ENCODE results near the gene ZFP57.

Gene ZFP57

DNA sequence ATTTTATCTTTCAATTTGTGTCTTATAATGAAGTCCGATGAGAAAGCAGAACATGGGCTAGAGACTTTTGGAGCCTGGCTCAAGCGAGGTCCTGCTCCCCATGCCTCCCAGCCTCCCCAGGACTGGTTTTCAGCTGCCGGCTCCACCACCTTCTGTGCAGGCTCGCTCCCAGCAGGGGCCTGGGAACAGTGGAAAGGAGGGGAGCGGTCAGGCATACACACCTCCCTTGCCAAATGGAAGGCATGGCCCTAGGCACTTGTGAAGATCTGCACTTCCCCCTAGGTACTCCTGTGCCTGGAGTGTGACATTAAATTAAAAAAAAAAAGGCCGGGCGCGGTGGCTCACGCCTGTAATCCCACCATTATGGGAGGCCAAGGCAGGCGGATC is 28.8 kb downstream of the ZFP57 start:
- DNase-seq: no peak

DNA sequence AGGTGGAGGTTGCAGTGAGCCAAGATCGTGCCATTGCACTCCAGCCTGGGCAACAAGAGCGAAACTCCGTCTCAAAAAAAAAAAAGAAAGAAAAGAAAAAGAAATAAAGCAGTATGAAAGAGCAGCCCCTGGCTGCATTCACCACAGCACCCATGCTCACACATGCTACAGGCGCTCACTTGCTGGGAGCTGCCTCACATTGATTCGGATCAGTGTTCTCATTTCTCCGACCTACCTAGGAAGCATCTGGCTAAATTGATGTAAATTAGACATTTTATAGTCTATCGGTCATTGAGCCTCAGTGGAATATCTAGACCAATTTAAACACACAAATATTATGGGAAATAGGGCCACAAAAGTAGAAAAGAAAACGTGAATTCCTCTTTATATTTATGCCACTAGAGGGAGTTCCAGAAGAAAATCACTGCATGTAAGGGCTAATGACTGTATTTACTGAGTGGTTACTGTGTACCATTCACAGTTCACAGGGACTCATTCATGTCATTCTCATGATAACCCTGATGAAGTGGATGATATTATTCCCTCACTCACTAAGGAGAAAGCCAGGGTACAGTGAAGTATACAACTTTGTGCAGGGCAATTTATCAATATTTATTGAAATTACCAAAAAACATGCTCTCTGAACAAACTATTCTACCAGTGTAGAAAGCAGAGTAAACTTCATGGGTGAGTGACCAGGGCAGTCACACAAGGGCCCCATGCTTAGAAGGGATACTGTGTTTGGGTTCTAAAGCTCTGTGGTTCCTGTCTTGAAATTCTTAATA is 29.3 kb downstream of the ZFP57 start:
- peak; percentile 44 for DNase-seq

DNA sequence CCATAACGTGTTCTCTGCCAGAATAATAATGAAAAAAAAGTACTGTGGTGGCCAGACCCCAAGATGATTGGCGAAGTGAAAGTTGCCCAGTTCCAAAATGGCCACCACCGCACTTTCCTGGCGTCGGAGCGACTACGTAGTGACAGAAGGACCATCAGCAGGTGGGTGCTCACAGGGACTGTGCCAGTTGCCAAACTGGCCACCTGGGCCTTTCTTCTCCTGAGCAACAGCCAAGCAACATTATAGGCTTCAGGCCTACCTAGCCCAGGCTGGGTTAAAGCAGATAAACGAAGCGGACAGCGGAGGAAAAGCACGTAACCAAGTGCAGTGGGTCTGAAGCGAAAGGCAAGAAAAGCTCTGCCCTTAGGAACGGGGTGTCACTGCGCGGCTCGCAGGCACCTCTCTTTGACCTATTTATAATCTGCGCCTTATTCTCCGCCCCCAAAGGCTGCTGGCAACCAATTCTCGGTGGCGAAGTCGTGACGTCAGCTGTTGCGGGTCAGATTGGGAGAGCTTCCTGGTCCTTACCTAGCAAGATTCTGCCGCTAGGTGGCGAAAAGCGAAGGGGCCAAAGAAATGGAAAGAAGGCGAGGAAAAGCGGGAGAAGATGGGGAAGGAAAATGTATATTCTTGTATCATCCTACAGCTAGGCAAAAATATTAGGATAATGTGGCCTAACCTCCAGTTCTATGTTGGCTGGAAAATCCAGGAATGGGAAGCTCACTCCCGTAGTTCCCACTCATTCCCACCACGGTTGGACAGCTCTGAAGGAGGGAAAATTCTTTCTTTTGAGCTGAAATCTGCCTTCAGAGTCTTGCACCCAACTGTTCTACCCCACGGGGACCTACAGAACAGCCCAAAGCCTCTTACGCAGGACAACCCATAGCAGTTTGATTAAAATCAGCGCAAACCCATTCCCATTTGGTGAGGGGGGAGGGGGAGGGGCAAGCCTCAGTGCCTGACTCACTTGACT is 31.0 kb downstream of the ZFP57 start:
- peak; percentile 97 for DNase-seq

DNA sequence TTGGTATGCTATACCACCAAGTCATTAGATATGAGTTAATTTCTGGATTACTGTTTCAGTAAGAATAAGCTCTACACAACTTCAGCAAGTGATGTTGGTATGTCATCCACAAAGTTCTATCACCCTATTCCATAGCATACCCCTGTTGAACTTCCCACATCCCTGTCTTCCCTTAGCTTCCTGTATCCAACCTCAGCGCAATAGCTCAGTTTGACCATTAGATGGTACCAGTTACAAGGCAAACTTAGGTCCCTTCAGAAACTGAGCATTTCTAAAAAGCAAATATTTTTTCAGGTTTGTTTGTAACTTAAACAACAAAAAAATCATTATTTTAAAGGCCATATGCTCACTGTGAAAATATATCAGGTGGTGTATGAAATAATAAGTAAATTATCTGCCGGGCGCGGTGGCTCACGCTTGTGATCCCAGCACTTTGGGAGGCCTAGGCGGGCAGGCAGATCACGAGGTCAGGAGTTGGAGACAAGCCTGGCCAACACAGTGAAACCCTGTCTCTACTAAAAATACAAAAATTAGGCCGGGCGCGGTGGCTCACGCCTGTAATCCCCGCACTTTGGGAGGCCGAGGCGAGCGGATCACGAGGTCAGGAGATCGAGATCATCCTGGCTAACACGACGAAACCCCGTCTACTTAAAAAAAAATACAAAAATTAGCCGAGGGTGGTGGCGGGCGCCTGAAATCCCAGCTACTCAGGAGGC is 32.9 kb downstream of the ZFP57 start:
- DNase-seq: peak; percentile 44

DNA sequence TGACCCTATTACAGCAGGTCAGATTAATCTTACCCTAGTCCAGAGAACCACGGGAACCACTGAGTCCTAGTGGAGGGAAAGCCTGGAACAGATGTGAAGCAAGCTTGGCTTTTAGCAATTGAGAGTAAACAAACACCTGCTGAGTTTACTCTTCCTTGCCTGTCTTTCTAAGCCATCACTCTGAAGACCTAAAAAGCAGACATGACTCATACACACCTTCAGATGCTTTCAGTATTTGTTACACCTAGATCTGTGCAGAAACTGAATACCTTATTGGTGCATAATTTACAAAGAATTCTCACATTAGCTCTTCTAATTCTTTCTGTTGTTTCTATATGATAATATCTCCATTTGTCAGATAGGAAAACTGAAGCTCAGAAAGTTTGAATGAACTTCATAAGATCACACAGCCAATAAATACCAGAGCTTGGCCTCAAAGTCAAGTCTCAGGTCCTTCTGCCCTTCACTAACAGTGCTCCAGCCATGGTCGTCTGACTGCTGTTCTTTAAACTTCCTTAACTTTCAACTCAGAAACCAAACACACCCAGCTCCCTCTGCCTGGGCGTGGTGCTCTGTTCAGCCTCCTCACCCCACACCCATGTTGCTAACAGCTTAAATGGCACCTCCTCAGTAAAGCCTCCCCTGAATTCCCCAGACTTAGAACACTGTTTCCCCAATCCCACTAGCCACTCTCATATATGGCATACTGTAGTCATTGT is 39.4 kb downstream of the ZFP57 start:
- DNase-seq: no peak

DNA sequence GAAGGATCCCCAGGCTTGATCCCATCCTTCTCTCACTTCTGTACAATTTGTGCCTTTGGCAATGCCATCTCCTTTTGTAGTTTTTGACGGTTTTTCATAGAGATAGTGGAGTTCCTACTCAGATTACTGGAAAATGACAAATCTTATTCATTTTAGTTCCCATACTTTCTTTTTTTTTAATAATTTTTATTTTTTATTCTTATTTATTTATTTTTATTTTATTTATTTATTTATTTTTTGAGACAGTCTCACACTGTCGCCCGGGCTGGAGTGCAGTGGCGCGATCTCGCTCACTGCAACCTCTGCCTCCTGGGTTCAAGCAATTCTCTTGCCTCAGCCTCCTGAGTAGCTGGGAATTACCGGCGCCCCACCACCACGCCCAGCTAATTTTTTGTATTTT is 43.7 kb downstream of the ZFP57 start:
- DNase-seq: no peak

DNA sequence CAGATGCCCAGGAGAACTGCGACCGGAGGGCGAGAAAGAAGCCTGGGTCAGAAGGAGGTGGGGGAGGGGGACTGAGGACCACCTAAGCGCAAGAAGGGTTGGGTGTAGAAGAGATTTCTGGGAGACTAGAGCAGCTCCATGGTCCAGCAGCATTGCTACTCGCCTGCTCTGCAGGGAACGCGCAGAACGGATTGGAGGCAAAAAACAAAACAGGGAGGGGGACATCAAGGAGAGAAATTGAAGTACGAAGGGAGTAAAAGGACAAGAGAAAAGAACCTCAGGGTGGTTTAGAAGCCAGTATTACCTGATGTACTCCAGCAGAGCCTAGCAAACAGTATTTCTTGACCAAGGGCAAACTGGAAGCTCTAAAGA is 47.4 kb downstream of the ZFP57 start:
- peak; percentile 70 for DNase-seq

DNA sequence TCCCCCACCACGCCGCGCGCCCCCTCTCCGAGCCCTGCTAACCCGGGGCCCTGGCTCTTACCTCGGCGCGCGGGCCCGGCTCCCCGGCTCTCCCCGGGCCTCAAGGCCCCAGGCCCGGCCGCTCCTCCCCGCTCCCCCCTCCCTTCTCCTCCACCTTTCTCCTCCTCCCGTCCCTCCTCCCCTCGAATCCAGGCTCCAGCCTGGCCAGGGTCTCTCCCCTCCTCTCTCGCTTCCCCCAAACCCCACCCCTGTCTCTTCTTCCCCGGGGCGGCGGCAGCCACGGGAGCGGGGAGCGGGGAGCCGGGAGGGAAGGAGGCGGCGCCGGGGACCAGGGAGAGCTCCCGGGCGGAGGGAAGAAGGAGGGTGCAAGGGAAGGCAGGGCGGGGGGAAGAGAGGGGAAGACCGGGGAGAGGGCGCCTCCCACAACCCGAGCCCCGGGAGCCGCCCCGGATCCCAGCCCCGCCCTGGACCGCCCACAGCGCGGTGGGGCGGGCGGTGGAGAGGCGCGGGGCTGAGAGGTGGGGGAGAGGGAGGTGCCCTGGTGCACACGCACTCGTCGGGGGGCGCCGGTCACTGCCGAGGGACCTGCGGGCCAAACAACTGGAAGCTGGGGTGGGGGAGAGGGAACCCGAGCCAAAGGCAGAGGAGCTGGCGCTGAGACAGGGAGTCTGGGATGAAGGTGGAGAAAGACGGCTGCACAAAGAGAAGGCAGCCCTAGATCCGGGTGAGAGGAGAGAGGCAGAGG is 48.0 kb downstream of the ZFP57 start, which contains the start of gene GABBR1:
Gene GABBR1 (minus strand): TSS at position 395 of the 745 bp plus-strand sequence. CDS start 798 bp downstream, outside the sequence.
- peak; percentile 94 for DNase-seq

DNA sequence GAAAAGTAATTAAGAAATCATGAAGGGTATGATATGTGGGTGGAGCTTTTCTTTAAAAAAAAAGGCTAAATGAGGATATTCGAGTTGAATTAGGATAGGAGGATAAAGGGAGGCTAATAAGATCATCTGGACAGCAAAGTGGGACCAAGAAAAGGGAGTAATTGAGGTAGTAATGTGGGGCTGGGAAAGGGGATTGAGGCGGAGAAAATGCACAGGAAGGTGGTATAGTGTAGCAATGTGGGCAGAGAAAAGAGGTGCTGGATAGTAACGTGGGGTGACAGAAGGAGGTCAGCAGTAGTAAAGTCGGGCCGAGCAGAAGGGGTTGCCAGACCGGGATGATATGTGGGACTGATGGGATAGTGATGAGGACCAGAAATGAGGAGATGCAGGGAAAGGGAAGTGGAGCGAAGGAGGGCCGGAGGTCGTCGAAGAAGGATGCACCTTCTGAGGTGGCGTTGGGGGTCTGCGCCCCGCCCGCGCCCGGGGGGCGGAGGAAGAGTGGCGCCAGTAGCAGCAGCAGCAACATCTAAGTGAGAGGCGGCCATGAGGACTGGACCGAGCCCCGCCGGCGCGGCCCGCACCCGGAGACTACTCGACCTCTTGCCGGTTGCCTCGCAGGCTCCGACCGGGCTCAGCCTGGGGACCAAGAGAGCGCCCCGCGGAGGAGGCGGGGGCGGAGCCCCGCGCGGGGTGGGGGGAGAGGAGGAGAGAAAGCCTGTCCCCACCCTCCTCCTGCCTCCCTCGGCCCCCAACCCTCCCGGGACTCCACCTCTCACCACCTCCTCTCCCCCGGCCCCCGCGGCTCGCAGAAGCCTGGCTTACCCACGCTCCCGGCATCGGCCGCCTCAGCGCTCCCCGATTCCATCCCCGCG is 48.9 kb downstream of the ZFP57 start:
- DNase-seq: peak; percentile 87

DNA sequence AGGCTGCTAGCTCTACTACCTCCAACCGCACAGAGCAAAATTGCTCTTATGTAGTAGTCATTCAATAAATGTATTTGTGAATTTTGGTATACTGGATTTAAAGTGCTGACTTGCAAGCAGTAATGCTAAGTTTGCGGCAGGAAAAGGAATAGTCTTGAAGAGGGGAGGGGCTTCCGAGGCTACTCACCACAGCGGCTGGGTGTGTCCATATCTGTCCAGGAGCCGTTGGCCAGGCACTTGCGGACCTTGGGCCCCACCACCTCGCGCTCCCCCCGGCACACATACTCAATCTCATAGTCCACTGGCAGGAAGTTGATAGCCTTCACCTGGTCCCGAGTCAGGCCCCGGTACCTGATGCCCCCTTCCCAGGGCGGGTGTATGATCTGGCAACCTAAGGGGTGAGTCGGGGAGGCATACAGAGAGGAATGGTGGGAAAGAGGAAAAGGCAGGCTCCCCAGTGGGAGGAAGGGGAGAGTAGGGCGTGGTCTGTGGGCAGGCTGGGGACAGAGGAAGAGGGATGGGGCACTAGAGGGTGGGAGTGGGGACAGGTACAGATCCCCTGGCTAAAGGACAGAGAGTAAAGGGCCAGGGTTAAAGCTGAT is 49.6 kb downstream of the ZFP57 start:
- no peak for DNase-seq

DNA sequence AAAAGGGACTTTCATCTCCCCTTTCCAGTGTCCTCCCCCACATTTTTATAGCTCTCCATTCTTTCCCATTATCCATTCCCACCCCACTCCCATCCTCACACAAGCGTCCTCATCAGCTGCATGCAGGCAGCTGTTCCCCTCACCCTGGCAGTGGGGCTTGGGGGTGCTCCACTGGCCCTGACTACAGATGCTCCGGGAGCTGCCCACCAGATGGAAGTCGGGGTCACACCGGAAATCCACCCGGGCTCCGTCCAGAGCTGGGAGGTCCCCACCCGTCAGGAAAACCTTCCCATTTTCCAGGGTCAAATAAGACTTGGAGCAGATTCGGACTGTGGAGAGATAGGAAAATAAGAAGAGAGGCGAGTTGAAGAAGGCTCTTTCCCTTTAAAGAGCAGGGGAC is 50.6 kb downstream of the ZFP57 start:
- DNase-seq: no peak

DNA sequence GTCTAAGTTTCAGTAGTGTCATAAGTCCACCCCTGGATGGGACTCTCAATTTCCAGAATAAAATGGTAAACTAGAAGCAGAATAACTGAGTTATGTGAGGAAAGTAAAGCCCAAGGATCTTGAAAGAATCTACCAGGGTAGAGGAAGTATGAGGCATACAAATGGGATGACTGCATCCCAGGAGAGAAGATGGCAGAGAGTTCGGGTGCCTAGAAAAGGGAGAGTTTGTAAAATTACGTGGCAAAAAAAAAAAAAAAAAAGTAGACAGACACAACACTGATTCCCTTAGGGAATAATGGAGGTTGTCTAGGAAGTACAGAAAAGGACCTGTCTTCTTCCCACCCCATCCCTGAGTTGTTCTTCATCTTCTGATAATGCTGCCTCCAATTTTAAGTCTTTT is 51.4 kb downstream of the ZFP57 start:
- no peak for DNase-seq

DNA sequence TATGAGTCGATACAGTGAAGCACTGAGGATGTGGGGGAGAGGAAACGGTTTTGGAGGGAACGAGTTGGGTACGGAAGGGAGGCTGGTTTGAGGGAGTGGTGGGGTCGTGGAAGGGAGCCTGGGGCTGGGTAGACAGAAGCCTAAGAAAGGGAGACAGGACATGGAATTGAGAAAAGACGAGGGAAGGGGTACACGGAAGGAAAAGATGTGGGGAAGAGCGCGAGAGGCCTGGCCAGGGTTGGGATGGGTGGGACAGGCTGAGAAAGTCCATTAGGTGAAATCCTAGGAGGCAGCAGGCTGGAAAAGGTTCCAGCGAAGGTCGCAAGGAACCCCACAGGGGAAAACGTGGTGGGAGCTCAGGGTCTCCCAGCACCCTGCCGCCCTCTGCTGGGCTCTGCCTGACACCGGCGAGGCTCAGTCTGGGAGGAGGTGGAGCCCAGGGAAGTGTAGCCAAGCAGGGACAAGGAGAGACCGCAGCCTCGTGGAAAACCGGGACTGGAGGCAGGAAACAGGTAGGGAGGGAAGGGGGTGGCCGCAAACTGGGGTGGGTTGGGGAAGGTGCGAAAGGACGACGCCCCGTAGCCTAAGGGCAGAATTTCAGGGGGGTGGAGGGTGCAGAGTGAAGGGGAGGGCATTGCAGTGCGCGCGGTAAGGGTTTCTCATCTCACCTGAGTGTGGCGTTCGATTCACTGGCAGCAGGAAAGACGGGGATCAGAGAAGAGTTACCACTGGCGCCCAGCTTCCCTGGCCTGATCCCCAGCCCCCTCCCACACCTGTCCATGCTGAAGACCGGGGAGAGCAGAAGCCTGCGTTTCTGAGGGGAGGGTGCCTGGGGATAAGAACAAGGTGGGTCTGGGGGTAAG is 52.3 kb downstream of the ZFP57 start:
- DNase-seq: peak; percentile 89

DNA sequence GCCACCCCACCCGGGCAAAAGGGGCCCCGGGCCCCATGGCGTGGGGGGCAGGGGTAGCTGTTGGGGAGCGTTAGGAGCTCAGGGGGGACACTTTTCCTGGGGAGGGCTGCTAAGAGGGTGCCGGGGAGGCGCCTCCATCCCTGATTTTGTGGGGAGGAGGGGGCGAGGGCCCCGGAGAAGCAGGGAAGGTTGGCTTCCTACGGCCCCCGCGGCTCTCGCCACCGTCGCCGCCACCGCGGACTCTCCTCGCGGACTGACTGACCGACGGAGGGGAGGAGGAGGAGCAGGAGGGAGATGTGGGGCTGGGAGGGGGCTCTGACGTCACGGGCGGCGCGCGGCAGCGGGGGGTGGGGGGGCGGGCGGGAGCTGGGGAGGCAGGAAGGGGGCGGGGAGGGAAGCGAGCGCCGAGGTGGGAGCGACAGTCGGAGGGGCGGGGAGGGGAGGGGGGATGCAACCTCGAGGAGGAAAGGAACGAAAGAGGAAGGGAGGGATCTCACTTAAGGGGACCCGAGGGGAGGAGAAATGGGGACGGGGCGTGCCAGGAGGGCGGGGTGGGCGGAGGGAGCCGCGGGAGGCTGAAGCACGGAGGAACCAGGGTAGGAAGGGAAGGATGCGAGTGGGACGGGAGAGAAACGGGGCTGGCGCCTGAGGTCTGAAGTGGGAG is 53.1 kb downstream of the ZFP57 start:
- peak; percentile 88 for DNase-seq

DNA sequence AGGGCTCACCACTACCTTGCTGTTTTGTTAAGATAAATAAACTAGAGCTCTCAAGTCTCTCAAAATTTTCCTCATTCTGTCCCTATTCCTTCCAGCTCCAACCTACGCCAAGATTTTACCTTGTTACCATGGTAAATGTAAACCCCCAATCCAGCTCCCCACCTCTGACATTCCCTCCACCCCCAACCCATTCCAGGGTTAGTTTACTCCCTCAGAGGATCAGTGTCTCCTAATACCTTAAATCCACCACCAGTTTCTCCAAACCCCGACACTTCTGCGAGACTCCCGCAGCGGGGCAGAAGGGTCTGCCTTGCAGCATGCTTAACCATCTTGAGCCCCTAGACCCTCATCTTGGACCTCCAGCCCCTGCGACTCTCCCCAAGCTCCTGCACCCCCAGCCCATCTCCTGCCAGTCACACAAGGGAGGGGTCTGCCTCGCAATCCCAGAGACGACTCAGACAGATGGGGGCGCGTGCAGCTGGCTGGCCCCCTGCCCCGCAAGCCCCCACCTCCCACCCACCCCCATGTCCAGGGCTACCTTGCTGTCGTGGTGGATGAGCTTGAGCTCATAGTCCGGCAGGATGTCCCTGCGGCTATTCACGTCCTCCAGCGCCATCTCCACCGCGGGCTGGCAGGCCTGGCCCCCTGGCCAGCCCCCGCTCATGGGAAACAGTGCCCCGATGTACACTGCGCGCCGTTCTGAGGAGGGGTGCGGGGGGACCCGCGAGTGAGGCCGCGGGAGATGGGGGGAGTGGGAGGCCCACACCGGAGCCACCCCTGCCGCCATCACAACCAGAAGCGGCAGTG is 53.8 kb downstream of the ZFP57 start:
- DNase-seq: no peak

DNA sequence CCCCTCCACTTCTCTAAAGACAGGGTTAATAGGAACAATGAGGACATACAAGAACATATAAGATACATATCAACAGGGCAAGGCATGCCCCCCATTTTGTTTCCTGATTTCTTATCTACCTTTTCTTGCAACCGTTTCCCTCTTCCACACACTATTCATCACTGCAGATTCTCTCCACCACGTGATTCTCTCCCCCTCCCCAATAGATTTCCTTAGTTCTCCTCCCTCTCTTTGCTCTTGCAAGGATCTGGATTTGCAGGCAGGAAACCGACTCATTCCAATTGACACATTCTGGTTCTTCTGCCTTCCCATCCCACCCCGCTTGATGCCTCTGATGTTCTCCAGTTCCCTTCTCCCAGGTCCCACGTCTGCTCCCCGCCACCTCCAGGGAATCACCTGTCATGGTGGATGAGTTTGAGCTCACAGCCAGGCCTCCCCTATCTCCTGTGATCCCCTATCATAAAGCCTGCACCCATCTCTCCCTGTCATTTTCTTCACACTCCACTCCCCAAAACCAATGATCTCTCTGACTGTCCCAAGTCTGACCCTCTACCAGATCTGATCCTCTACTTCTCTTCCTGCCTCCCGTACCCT is 55.5 kb downstream of the ZFP57 start:
- no peak for DNase-seq

DNA sequence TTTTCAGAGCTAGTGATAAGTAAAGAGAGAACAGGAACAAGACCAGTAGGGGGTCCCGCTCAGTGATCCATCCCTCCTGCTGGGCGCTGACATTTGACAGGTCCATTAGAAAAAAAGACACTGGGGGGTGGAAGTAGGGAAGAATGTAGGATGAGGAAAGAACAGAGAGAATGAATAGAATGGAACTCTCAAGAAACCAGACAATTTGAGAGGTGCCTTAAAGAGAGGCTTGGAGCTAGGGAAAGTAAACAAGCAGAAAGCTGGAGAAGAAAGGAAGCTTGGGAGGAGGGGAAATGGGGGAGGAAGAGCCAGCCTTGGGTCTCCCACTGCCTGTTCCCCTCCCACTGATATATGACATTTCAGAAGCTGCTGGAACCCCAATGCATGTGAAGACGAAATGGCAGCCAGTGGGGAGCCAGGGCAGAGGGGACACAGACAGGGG is 56.4 kb downstream of the ZFP57 start:
- DNase-seq: peak; percentile 86

Data from NCI-H146 (cell line).